ENCODE data around the gene PDE2A.

DNA sequence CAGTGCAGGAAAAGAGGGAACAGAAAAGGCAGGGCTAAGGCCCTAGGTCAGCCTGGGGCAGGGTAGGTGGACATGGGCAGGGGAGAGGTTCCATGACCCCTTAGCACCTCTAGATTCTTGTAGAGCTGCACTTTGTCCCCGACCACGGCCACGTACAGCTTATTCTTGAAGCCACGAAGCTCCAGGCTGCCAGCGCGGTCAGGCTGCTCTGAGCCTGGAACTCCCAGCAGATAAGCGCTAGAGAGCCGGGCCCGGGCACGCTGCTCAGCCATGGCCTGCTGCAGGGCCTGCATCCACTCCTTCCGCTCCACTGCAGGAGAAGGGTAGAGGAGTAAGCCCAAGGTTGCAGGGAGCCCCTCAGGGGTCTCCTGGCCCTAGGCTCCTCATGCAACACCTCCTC is 36.1 kb upstream of the PDE2A start:
- TF ChIP-seq, protein P1, sequence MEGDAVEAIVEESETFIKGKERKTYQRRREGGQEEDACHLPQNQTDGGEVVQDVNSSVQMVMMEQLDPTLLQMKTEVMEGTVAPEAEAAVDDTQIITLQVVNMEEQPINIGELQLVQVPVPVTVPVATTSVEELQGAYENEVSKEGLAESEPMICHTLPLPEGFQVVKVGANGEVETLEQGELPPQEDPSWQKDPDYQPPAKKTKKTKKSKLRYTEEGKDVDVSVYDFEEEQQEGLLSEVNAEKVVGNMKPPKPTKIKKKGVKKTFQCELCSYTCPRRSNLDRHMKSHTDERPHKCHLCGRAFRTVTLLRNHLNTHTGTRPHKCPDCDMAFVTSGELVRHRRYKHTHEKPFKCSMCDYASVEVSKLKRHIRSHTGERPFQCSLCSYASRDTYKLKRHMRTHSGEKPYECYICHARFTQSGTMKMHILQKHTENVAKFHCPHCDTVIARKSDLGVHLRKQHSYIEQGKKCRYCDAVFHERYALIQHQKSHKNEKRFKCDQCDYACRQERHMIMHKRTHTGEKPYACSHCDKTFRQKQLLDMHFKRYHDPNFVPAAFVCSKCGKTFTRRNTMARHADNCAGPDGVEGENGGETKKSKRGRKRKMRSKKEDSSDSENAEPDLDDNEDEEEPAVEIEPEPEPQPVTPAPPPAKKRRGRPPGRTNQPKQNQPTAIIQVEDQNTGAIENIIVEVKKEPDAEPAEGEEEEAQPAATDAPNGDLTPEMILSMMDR (IDR thresholded peaks at IDR 0.05): no peak
- no peak for TF ChIP-seq EZH2 (IDR thresholded peaks at IDR 0.05; ENCODE audit: borderline replicate concordance, insufficient read depth, low read depth, low read length, poor library complexity, severe bottlenecking)

Data from B cell (primary cell).